Activated T-cell treated with anti-CD3 and anti-CD28 coated beads, Interleukin-2, amount 50 U/mL, for 1 hour (primary cell): ENCODE measurements around the gene REPIN1.

Experiments used
- DNase-seq: peaks from one replicate; pipeline ENCODE4 v3.0.0-alpha.2; 2020

REPIN1 gene

DNA sequence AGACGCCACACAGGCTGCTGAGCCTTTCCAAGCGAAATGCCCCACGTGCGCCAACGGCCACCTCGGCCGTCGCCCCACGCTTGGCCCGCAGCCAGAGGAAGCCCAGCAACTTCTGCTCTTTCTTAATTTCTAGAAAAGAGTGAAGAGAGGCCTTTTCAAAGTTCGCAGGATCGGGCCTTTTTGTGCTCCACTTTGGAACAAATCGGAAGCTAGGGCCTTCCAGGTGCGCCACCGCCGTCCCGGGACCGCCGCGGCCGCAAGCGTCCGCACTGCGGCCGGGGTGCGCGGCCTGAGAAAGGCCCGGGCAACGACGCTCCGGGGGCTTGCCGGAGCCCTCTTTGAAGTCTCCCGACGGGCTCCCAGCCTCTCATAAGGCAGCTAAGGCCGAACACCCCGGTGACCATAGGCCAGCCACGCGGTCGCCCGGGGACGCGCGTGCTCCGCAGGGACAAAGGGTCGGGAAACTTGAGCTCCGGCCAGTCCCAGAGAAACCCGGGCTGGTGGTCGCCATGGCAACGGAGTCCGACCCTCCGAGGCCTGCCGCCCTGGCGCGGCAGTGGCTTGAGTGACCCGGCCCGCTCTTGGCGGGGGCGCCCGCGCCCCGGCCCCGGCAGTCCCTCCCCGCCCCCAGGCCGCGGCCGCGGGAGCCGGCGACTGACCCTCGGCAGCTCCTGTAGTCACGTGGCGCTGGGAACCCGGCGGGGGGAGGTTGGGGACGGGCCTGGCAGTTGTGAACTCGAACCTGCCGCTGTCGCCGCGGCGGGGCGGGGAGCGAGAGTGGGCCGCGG, at the start of gene REPIN1:
REPIN1 (plus strand) TSS at position 727 of the 788 bp plus-strand sequence. CDS start 890 bp downstream, outside the sequence.
- DNase-seq, result peak; percentile 83

DNA sequence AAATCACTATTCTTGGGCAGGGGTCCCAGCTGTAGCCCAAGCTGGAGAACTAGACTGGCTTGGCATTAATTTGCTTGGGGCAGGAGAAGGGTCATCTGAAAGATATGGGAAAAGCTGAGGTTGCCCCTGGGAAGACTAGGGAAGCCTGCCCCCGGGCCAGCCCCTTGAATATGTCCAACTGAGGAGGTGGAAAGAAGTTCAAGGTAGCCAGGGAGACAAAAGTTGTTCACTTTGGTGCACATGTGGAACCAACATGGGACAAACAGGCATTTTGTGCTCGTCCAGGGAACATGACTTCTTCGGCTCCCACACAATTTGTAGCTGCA, 46.9 kb upstream of the REPIN1 start:
- no peak for DNase-seq

- no peak for DNase-seq
Observed at GRCh38 chr7:150322114-150322832, 46.3 kb upstream of the REPIN1 start.

- peak; percentile 65 for DNase-seq
Observed at GRCh38 chr7:150322833-150323681, 45.6 kb upstream of the REPIN1 start, which contains the start of the genes ACTR3C and LRRC61. Gene ACTR3C, minus strand, starts transcription at chr7:150323545. Its CDS starts 28,249 bp downstream, at chr7:150295296. Gene LRRC61, plus strand, starts transcription at chr7:150323355. Its CDS starts 13,507 bp downstream, at chr7:150336862.

GRCh38 chr7:150323682-150324372, 44.8 kb upstream of the REPIN1 start:
- DNase-seq, result no peak

DNA sequence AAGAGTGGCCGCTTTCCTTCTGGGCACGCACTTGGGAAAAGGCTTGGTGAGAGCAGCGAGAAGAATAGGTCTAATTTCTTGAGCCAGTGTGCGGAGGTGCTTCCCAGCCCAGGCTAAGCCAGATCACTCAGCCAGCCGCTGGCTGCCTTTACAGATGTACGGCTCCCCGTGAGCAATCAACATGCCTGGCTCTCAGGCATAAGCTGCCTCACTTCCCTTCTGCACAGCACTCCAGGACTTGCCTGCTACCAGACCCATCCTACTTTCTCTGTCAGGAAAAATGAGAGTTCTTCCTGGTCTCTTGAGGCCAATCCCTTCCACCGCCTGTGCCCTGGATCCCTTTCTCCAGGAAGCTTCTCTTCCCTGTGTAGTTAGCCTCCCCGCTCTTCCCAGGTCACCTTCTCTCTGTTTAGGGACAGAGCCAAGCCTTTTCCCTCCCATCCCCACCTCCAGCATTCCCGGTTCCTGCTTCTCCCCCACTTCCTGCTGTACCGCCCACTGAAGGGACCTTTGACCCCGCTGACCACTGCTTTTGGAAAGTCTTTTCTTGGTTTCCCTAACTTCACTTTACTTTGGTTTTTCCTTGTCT, 44.2 kb upstream of the REPIN1 start:
- no peak for DNase-seq

- DNase-seq, result no peak
Observed at GRCh38 chr7:150325110-150325611, 43.5 kb upstream of the REPIN1 start.

GRCh38 chr7:150325901-150326300, 42.7 kb upstream of the REPIN1 start:
- DNase-seq, result no peak

DNA sequence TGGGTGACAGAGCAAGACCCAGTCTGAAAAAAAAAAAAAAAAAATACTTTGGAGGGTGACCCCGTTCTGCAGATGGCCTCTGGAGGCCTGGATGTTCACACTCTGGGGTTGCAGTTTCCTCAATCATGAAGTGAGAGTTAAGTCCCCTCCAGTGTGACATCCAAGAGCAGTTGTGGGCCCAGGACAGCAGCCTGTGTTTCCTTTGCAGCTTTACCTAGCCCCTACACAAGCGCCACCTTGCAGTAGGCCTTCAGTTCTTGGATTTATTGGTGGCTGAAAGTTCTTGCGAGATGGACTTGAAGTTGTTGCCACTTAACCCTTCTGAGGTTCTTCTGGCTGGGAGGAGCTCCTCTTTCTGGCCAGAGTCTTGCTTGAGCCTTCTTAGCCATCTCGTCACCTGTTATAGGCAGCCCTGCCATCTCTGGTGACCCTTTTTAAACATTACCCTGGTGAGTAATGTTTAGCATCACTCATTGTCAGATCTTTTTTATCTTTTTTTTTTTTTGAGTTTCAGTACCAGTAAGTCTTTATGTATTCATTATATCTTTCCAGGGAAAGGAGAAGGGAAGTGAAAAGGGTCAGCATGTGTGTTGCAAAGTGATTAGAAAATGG, 41.9 kb upstream of the REPIN1 start:
- DNase-seq, result no peak

GRCh38 chr7:150327308-150327707, 41.3 kb upstream of the REPIN1 start:
- DNase-seq, result no peak

- DNase-seq, result no peak
Observed at GRCh38 chr7:150329331-150330120, 39.1 kb upstream of the REPIN1 start.

GRCh38 chr7:150330211-150330885, 38.3 kb upstream of the REPIN1 start:
- DNase-seq, result no peak

- DNase-seq, result no peak
Observed at GRCh38 chr7:150332852-150333635, 35.6 kb upstream of the REPIN1 start.

GRCh38 chr7:150333659-150334058, 35.0 kb upstream of the REPIN1 start:
- DNase-seq, result no peak

GRCh38 chr7:150334108-150334507, 34.5 kb upstream of the REPIN1 start:
- no peak for DNase-seq

GRCh38 chr7:150335108-150335773, 33.4 kb upstream of the REPIN1 start:
- no peak for DNase-seq

DNA sequence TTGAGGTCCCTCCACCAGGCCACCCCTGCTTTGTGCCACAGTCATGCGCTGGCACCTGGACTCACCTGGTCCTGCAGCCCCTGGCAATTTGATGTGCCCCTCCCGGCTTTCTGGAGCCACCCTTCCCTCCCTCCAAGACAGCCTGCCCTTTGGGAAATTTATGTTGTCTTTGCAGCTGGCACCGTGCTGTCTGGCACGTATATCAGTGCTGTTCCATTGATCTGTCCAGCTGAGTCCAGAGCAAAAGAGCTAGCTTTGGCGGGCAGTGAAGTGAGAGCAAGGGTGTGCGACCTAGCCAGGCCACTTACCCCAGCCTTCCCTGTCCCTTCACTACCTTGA, 32.9 kb upstream of the REPIN1 start:
- no peak for DNase-seq

GRCh38 chr7:150336746-150337145, 31.9 kb upstream of the REPIN1 start:
- DNase-seq, result no peak

DNA sequence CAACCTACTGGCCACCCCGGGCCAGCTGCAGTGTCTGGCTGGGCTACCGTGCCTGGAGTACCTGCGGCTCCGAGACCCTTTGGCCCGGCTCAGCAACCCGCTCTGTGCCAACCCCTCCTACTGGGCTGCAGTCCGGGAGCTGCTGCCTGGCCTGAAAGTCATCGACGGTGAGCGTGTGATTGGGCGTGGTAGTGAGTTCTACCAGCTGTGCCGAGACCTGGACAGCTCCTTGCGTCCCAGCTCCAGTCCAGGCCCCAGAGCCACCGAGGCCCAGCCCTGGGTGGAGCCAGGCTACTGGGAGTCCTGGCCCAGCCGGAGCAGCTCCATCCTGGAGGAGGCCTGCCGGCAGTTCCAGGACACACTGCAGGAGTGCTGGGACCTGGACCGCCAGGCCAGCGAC, 31.4 kb upstream of the REPIN1 start:
- no peak for DNase-seq
